Spleen (tissue), 7 donors: ENCODE measurements around the gene ACOT6.

Experiments used
- POLR2A ChIP-seq, 3 donors: fragments of 450-650 bp; IDR thresholded peaks; one replicate each; pipeline ENCODE4 v1.5.1; 2017; ENCODE audit warnings: antibody characterized with exemption in 3 of 3, mild to moderate bottlenecking in 1 of 3
- POLR2AphosphoS5 ChIP-seq, 3 donors: sonication (generic); formaldehyde crosslinking; IDR thresholded peaks; one replicate each; pipeline ENCODE4 v1.5.1; 2017; ENCODE audit warnings: antibody characterized with exemption in 3 of 3
- TF ChIP-seq, protein P1 (sequence below), 11 experiments: fragments of 200-600 bp in 7 of 11; fragments of 450-650 bp in 4 of 11; sonication (generic) in 4 of 11; IDR thresholded peaks in 8 of 11; conservative IDR thresholded peaks in 3 of 11; 1 replicate in 7 of 11; 2 replicates in 4 of 11; pipeline versions ENCODE4 v1.4.0 to v1.8.0; 2016 to 2021; ENCODE audit warnings: antibody characterized with exemption in 11 of 11, inconsistent platforms in 4 of 11, mild to moderate bottlenecking in 1 of 11
- donor health status: DM: no; HTN: no; CAD: no; lungs with moderate emphysema.
- donor health status: DM: no; HTN: no; CAD: no.
- donor health status: DM: no; HTN: no; CAD: no.

DNA sequence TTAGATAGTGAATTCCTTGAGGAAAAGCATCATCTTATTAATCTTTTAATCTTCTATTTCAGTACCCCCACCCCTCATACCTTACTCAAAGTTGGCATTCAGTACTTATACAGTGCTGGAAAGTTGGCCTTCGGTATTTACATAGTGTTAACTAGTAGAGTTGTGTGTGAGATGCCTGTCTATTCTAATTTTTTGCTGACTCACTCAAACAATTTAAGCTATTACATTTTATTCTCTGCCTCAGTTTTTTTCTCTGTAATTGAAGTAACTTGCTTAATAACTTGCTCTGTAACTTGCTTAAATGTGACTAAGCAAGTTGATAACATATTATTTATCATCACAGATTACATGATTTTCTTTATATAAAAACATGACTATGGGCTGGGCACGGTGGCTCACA is 52.8 kb downstream of the ACOT6 start:
- TF ChIP-seq, protein P1, sequence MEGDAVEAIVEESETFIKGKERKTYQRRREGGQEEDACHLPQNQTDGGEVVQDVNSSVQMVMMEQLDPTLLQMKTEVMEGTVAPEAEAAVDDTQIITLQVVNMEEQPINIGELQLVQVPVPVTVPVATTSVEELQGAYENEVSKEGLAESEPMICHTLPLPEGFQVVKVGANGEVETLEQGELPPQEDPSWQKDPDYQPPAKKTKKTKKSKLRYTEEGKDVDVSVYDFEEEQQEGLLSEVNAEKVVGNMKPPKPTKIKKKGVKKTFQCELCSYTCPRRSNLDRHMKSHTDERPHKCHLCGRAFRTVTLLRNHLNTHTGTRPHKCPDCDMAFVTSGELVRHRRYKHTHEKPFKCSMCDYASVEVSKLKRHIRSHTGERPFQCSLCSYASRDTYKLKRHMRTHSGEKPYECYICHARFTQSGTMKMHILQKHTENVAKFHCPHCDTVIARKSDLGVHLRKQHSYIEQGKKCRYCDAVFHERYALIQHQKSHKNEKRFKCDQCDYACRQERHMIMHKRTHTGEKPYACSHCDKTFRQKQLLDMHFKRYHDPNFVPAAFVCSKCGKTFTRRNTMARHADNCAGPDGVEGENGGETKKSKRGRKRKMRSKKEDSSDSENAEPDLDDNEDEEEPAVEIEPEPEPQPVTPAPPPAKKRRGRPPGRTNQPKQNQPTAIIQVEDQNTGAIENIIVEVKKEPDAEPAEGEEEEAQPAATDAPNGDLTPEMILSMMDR (IDR thresholded peaks at IDR 0.05 in 8 of 11, conservative IDR thresholded peaks at IDR 0.05 in 3 of 11) = no peak
- TF ChIP-seq POLR2A (IDR thresholded peaks at IDR 0.05) = no peak
- TF ChIP-seq POLR2AphosphoS5 (IDR thresholded peaks at IDR 0.05) = no peak
